Activated CD4-positive, alpha-beta T cell treated with anti-CD3 and anti-CD28 coated beads, Interleukin-10, Interleukin-2, amounts not matched to agents 100 ng/mL and 50 ng/mL, durations not matched to agents 16 hours and 8 hours (primary cell): Measurements from ENCODE around the gene LAMP1.
"Not testable (repeated sequence)": the region's sequence is repeated elsewhere in the genome, so short reads cannot be mapped to it uniquely, and the experiment has no call there.

ENCODE experiments used
- DNase-seq: peaks from one replicate; pipeline ENCODE4 v3.0.0-alpha.2; 2020

Gene LAMP1

GRCh38 chr13:113296823-113297369 is at the start of gene LAMP1:
LAMP1 (plus strand) TSS chr13:113297239; CDS start chr13:113297435, 196 bp downstream.
- peak; percentile 99 for DNase-seq

GRCh38 chr13:113252516-113253095 is 44.4 kb upstream of the LAMP1 start:
- no peak for DNase-seq

GRCh38 chr13:113257908-113258307 is 39.1 kb upstream of the LAMP1 start:
- not testable (repeated sequence) for DNase-seq

DNA sequence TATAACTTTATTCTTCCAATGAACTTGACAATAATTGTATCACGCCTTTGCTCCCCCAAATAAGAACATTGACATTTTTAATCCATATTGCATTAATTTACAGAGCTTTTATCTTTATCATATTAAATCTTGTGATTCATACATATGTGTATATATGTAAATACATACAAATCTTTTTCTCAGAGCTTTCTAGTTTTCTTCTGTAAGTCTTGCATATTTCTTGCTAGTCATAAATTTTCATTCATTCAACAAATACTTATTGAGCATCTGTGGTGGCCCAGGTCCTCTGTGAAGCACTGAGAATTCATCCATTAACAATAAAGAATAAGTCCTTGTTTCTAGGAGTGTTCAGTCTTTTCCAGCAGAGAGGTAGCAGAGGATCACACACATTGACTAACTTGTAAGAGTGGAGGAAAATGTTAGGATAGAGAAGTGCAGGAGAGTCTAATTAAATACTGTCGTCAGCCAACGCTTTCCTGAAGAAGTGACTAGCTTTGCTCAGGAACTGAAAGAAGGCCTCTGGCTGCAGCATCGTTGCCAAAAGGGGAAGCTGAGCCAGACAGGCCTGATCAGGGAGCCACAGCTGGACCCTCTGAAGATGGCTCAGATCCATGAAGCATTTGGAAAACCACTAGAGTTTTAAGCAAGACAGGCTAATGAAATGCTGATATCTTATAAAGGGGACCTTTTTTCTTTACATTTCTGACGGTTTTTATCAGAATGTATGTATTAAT is 38.6 kb upstream of the LAMP1 start:
- DNase-seq = no peak

DNA sequence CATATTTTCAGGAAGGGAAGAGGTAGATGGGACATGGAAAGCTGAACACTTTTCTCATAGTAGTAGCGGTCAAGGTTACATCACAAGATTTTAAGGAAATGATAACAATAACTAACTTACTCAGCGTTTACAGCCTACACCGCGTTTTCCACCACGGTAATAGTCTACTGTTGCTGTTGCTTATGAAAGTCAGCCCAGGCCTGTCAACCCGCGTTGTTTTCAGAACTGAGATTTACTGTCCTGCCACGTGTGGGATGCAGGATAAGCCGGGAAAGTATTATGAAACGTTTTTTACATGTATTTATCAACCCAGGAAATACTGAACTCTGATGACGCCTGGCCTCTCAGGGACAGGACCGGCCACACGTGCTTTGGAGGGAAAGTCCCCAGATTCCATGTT is 36.0 kb upstream of the LAMP1 start:
- no peak for DNase-seq

DNA sequence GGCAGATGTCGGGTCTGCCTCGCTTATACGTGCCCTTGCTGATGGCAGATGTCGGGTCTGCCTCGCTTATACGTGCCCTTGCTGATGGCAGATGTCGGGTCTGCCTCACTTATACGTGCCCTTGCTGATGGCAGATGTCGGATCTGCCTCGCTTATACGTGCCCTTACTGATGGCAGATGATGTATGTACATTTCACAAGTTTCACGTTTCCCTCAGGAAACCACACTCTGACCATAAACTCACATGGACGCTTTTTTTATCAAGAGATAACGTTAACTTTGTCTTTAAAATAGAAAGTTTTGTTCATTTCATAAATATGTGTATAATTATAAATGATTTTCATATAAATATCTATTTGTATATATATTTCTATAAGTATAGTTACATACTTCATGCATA is 34.0 kb upstream of the LAMP1 start:
- not testable (repeated sequence) for DNase-seq

DNA sequence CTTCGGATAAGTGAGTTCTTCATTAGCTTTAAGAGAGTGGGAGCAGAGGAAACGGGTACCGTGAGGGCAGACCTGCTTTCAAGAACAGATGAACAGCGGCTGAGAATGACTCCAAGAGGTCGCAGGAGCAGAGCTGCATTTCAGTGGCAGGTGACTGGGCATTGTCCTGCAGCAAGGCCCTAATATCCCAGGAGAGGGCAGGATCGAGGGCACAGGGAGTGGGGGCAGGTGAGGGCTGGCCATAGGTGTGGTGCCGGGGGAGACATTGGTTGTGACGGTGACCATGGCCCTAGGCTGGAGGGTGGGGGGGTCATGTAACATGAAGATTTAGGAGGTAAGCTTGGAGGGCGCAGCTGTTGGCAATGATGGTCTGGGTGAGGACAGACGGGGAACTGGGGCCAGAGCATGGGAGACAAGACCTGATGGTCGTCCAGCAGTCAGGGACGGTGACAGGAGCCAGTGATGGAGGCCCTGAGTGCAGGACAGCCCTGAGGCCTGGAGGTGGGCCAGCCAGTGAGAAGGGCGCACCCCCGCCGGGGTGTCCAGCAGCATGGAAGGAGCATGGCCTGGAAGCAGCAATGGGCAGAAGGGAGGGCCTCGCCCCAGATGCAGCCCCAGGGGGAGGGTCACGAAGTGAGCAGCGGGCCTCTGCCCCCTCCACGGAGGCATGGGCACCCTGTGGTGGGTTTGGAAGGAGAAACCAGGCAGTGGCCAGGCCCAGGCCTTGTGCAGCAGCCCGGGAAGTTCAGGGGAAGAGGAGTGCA is 29.2 kb upstream of the LAMP1 start:
- no peak for DNase-seq

- DNase-seq = no peak
Measured at GRCh38 chr13:113272031-113272430, 25.0 kb upstream of the LAMP1 start.

DNA sequence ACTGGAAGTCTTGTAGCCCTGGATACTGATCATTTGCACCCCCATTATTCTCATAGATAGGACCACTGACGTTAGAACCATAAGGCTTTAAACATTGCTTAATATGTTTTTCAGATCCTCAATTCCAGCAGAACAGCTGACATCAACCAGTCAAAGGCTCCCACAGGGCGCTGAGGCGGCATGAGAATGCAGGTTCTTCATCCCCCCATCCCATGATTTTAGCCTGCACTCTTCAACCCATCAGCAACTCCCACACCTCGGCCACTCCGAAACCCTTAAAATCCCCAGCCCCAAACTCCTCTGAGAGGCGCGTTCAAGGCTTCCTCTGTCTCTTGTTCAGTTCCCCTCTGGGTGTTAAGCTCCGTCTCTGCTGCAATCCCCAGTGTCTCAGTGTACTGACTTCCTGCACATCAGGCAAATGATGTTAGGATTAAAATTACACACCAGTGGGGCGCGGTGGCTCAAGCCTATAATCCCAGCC is 24.3 kb upstream of the LAMP1 start:
- DNase-seq = no peak

GRCh38 chr13:113273321-113273720 is 23.7 kb upstream of the LAMP1 start:
- no peak for DNase-seq

DNA sequence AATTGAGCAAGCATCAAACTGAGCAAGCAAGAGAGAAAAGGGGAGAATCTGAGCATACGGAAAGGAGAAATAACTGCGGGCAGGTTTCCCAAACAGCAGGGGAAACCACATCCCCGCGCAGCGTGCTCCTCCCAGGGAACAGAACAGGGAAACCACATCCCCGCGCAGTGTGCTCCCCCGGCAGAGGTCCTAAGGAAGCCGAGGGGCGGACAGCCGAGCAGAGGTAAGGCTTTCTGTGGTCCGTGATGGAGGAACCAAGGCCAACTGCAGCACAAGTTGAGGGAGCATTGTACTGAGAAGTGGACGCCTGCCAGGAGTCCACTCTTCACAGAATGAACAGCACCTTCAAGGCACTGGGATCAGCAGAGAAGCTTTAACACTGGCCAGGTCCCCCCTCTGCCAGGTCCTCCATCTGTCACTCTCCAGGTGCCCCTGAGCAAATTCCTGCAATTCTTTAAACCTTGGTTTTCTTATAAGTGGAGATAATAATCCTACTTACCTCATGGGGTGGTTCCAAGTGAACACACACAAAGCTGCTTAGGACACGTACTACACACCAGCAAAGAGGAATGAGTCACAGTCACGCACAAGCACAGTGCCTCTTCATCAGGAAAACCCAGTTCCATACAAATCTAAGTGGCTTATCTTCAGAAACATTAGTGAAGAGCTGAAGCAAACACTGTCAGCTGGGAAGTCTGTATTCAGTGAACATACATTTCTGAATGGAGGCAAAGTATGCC is 23.0 kb upstream of the LAMP1 start:
- DNase-seq = no peak

DNA sequence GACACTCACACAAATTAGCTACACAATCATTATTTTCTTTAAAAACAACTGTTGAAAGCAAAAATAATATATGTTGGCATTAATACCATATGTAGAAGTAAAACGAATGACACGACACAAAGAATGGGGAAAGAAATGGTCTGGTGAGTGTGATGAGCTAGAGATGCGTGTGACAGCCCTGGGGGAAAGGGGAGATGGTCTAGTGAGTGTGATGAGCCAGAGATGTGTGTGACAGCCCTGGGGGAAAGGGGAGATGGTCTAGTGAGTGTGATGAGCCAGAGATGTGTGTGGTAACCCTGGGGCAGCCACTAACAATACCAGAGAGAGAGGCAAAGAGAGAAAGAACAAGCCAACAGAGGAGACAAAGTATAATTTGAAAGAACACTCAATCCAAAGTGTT is 22.3 kb upstream of the LAMP1 start:
- DNase-seq = no peak

DNA sequence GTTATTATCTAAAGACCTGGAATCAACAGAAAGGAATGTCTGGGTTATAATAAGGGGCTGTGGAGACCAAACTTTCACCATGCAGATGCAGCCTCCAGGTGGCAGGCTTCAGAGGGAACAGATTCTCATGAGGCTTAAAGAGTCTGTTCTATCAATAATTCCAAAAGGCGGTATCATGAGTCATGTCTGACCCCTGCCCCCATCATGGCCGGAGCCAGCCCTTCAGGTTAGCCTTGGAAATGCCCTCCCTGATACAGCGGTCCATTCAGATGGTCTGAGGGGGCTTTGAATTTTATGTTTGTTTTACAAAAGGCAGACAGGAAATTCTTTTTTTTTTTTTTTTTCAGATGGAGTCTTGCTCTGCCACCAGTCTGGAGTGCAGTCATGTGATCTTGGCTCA is 21.7 kb upstream of the LAMP1 start:
- DNase-seq = peak; percentile 13

GRCh38 chr13:113280126-113280525 is 16.9 kb upstream of the LAMP1 start:
- DNase-seq = no peak

DNA sequence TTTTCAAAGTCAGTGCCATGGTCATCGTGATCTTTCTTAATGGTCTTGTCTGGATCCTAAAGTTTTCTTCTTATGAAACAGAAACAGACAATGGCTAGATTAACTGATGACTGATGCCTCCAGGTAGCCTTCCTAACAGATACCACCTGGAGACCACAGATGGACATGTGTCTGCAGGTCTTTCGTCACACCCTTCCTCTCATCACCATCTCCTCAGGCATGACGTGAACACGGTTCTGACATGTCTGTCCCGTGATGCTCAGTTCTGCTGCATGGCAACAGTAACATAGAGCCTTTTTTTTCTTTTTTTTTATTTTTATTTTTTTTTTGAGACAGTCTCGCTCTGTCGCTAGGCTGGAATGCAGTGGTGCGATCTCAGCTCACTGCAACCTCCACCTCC is 13.1 kb upstream of the LAMP1 start:
- no peak for DNase-seq

GRCh38 chr13:113288880-113289279 is 8.2 kb upstream of the LAMP1 start:
- DNase-seq = no peak

GRCh38 chr13:113291129-113291528 is 5.9 kb upstream of the LAMP1 start:
- no peak for DNase-seq

GRCh38 chr13:113292021-113292862 is 4.8 kb upstream of the LAMP1 start:
- DNase-seq = no peak

DNA sequence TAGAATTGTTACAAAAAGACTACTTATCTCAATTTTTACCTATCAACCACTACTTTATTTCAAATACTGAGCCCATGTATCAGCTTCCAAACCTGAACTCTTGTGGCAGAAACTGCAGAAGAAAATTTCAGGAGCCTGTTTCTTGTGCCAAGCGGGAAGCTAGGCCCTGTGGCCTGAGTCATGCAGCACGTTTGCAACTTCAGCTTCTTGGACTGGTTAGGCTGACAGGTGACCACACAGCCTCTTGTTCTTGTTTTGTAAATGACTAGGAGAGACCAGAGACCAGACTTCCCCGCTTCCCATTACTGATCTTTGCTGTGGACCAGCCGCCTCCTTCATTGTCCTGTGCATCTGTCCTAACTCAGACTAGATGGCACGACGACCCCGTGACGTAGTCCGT is 3.4 kb upstream of the LAMP1 start:
- DNase-seq = no peak

DNA sequence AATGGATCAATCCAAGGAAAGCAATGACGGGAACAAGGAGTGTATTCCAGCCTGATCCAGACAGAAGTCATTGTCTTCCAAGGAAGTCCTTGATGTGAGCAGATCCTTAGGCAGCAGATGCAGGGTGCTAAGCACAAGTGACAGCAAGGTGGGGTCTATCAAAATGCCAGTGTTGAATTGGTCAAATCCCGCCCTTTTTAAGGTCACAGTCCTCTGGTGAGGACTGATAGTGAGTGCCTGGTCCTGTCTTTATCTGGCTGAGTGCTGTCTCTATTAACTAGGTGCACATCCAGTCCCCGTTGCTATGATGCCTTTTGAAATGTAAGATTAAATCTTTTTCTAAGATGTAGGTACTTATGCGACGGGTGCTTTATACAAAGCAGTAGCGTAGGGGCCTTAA is 1.3 kb upstream of the LAMP1 start:
- no peak for DNase-seq

- DNase-seq = peak; percentile 53
Measured at GRCh38 chr13:113297370-113298042, 467 bp downstream of the LAMP1 start.
